ENCODE data around the gene KRTAP4-11.
"Not testable (repeated sequence)": the region's sequence is repeated elsewhere in the genome, so short reads cannot be mapped to it uniquely, and the experiment has no call there.

Gene KRTAP4-11

GRCh38 chr17:41107941-41108450 is 10.2 kb downstream of the KRTAP4-11 start:
- no peaks in the 10 kb centered on the region for H3K4me1 ChIP-seq (ENCODE audit: control insufficient read depth, insufficient read depth, low read length, poor library complexity, severe bottlenecking)
- no peak overlapping the region for H3K4me3 ChIP-seq (ENCODE audit: insufficient read depth, low read depth, low read length, poor library complexity, severe bottlenecking)
- H3K27me3 ChIP-seq (replicated peaks; ENCODE audit: control insufficient read depth, insufficient read depth, low read length, poor library complexity, severe bottlenecking): no peaks in the 10 kb centered on the region
- no peaks in the 10 kb centered on the region for H3K36me3 ChIP-seq (ENCODE audit: control insufficient read depth, insufficient read depth, low read length)
- DNase-seq: no peak
- H3K9me3 ChIP-seq (ENCODE audit: control insufficient read depth, low read length): no peaks in the 10 kb centered on the region
- no peak overlapping the region for H3K27ac ChIP-seq (ENCODE audit: insufficient read depth, low read length, poor library complexity, severe bottlenecking)

- H3K27ac ChIP-seq (ENCODE audit: insufficient read depth, low read length, poor library complexity, severe bottlenecking); H3K4me3 ChIP-seq (ENCODE audit: insufficient read depth, low read depth, low read length, poor library complexity, severe bottlenecking); H3K36me3 ChIP-seq (ENCODE audit: control insufficient read depth, insufficient read depth, low read length); H3K4me1 ChIP-seq (ENCODE audit: control insufficient read depth, insufficient read depth, low read length, poor library complexity, severe bottlenecking); DNase-seq; H3K27me3 ChIP-seq (replicated peaks; ENCODE audit: control insufficient read depth, insufficient read depth, low read length, poor library complexity, severe bottlenecking); H3K9me3 ChIP-seq (ENCODE audit: control insufficient read depth, low read length): not testable (repeated sequence)
These were observed 12.8 kb downstream of the KRTAP4-11 start, which contains the start of gene KRTAP4-9 for GRCh38 chr17:41105347-41105746. KRTAP4-9 (plus strand) TSS chr17:41105389; CDS start chr17:41105389, 0 bp downstream.

GRCh38 chr17:41104386-41105038 is 13.7 kb downstream of the KRTAP4-11 start:
- not testable (repeated sequence) for H3K4me3 ChIP-seq (ENCODE audit: insufficient read depth, low read depth, low read length, poor library complexity, severe bottlenecking); H3K9me3 ChIP-seq (ENCODE audit: control insufficient read depth, low read length); DNase-seq; H3K27ac ChIP-seq (ENCODE audit: insufficient read depth, low read length, poor library complexity, severe bottlenecking); H3K27me3 ChIP-seq (replicated peaks; ENCODE audit: control insufficient read depth, insufficient read depth, low read length, poor library complexity, severe bottlenecking); H3K36me3 ChIP-seq (ENCODE audit: control insufficient read depth, insufficient read depth, low read length); H3K4me1 ChIP-seq (ENCODE audit: control insufficient read depth, insufficient read depth, low read length, poor library complexity, severe bottlenecking)

GRCh38 chr17:41103896-41104295 is 14.3 kb downstream of the KRTAP4-11 start:
- DNase-seq: no peak
- H3K4me3 ChIP-seq (ENCODE audit: insufficient read depth, low read depth, low read length, poor library complexity, severe bottlenecking): no peak overlapping the region
- H3K27me3 ChIP-seq (replicated peaks; ENCODE audit: control insufficient read depth, insufficient read depth, low read length, poor library complexity, severe bottlenecking): no peaks in the 10 kb centered on the region

GRCh38 chr17:41101586-41102259 is 16.4 kb downstream of the KRTAP4-11 start, which contains the start of gene KRTAP4-16:
KRTAP4-16 (minus strand) TSS chr17:41102209; CDS start chr17:41102209, 0 bp downstream.
- no peaks in the 10 kb centered on the region for H3K4me1 ChIP-seq (ENCODE audit: control insufficient read depth, insufficient read depth, low read length, poor library complexity, severe bottlenecking)
- no peaks in the 10 kb centered on the region for H3K9me3 ChIP-seq (ENCODE audit: control insufficient read depth, low read length)
- no peak within 1 kb of the TSS for H3K4me3 ChIP-seq (ENCODE audit: insufficient read depth, low read depth, low read length, poor library complexity, severe bottlenecking)
- H3K36me3 ChIP-seq (ENCODE audit: control insufficient read depth, insufficient read depth, low read length): no peaks in the 10 kb centered on the region
- DNase-seq: no peak
- no peaks in the 10 kb centered on the region for H3K27me3 ChIP-seq (replicated peaks; ENCODE audit: control insufficient read depth, insufficient read depth, low read length, poor library complexity, severe bottlenecking)
- no peak within 1 kb of the TSS for H3K27ac ChIP-seq (ENCODE audit: insufficient read depth, low read length, poor library complexity, severe bottlenecking)

More at GRCh38 chr17:41103896-41104295, 14.3 kb downstream of the KRTAP4-11 start:
- Histone ChIP-seq H3K36me3 (ENCODE audit: control insufficient read depth, insufficient read depth, low read length) (no peaks in the 10 kb centered on the region), H3K9me3 (ENCODE audit: control insufficient read depth, low read length) (no peaks in the 10 kb centered on the region), H3K4me1 (ENCODE audit: control insufficient read depth, insufficient read depth, low read length, poor library complexity, severe bottlenecking) (no peaks in the 10 kb centered on the region), H3K27ac (ENCODE audit: insufficient read depth, low read length, poor library complexity, severe bottlenecking) (no peak overlapping the region)

GRCh38 chr17:41099682-41100480 is 18.3 kb downstream of the KRTAP4-11 start:
- H3K27me3 ChIP-seq (replicated peaks; ENCODE audit: control insufficient read depth, insufficient read depth, low read length, poor library complexity, severe bottlenecking); H3K4me1 ChIP-seq (ENCODE audit: control insufficient read depth, insufficient read depth, low read length, poor library complexity, severe bottlenecking); H3K9me3 ChIP-seq (ENCODE audit: control insufficient read depth, low read length); H3K27ac ChIP-seq (ENCODE audit: insufficient read depth, low read length, poor library complexity, severe bottlenecking); H3K36me3 ChIP-seq (ENCODE audit: control insufficient read depth, insufficient read depth, low read length); H3K4me3 ChIP-seq (ENCODE audit: insufficient read depth, low read depth, low read length, poor library complexity, severe bottlenecking); DNase-seq: not testable (repeated sequence)

GRCh38 chr17:41098481-41098880 is 19.7 kb downstream of the KRTAP4-11 start:
- Histone ChIP-seq H3K27ac (ENCODE audit: insufficient read depth, low read length, poor library complexity, severe bottlenecking) (no peak overlapping the region), H3K36me3 (ENCODE audit: control insufficient read depth, insufficient read depth, low read length) (no peaks in the 10 kb centered on the region), H3K9me3 (ENCODE audit: control insufficient read depth, low read length) (no peaks in the 10 kb centered on the region), H3K4me1 (ENCODE audit: control insufficient read depth, insufficient read depth, low read length, poor library complexity, severe bottlenecking) (no peaks in the 10 kb centered on the region), H3K27me3 (replicated peaks; ENCODE audit: control insufficient read depth, insufficient read depth, low read length, poor library complexity, severe bottlenecking) (no peaks in the 10 kb centered on the region), H3K4me3 (ENCODE audit: insufficient read depth, low read depth, low read length, poor library complexity, severe bottlenecking) (no peak overlapping the region)
- DNase-seq: no peak

GRCh38 chr17:41098042-41098441 is 20.1 kb downstream of the KRTAP4-11 start, which contains the start of gene KRTAP4-8:
KRTAP4-8 (minus strand) TSS chr17:41098142; CDS start chr17:41098084, 58 bp downstream.
- Histone ChIP-seq H3K9me3 (ENCODE audit: control insufficient read depth, low read length) (no peaks in the 10 kb centered on the region), H3K4me3 (ENCODE audit: insufficient read depth, low read depth, low read length, poor library complexity, severe bottlenecking) (no peak within 1 kb of the TSS), H3K4me1 (ENCODE audit: control insufficient read depth, insufficient read depth, low read length, poor library complexity, severe bottlenecking) (no peaks in the 10 kb centered on the region), H3K27me3 (replicated peaks; ENCODE audit: control insufficient read depth, insufficient read depth, low read length, poor library complexity, severe bottlenecking) (no peaks in the 10 kb centered on the region), H3K27ac (ENCODE audit: insufficient read depth, low read length, poor library complexity, severe bottlenecking) (no peak within 1 kb of the TSS), H3K36me3 (ENCODE audit: control insufficient read depth, insufficient read depth, low read length) (no peaks in the 10 kb centered on the region)
- no peak for DNase-seq

GRCh38 chr17:41096055-41096454 is 22.1 kb downstream of the KRTAP4-11 start:
- Histone ChIP-seq H3K9me3 (ENCODE audit: control insufficient read depth, low read length) (no peaks in the 10 kb centered on the region), H3K27me3 (replicated peaks; ENCODE audit: control insufficient read depth, insufficient read depth, low read length, poor library complexity, severe bottlenecking) (no peaks in the 10 kb centered on the region), H3K36me3 (ENCODE audit: control insufficient read depth, insufficient read depth, low read length) (no peaks in the 10 kb centered on the region), H3K4me1 (ENCODE audit: control insufficient read depth, insufficient read depth, low read length, poor library complexity, severe bottlenecking) (no peaks in the 10 kb centered on the region), H3K4me3 (ENCODE audit: insufficient read depth, low read depth, low read length, poor library complexity, severe bottlenecking) (no peak overlapping the region), H3K27ac (ENCODE audit: insufficient read depth, low read length, poor library complexity, severe bottlenecking) (no peak overlapping the region)
- DNase-seq: no peak

All from effector memory CD4-positive, alpha-beta T cell (primary cell).